GM12873 (cell line): ENCODE data around the gene GIPC1.

Experiments used
- TF ChIP-seq, protein P1 (sequence below): IDR thresholded peaks from 2 replicates; pipeline ENCODE4 v1.5.1; 2012; ENCODE audit warnings: low read depth, mild to moderate bottlenecking, moderate library complexity, low read length, control low read depth; ENCODE audit not compliant: insufficient read depth; ENCODE audit errors: missing control alignments

The GIPC1 gene

DNA sequence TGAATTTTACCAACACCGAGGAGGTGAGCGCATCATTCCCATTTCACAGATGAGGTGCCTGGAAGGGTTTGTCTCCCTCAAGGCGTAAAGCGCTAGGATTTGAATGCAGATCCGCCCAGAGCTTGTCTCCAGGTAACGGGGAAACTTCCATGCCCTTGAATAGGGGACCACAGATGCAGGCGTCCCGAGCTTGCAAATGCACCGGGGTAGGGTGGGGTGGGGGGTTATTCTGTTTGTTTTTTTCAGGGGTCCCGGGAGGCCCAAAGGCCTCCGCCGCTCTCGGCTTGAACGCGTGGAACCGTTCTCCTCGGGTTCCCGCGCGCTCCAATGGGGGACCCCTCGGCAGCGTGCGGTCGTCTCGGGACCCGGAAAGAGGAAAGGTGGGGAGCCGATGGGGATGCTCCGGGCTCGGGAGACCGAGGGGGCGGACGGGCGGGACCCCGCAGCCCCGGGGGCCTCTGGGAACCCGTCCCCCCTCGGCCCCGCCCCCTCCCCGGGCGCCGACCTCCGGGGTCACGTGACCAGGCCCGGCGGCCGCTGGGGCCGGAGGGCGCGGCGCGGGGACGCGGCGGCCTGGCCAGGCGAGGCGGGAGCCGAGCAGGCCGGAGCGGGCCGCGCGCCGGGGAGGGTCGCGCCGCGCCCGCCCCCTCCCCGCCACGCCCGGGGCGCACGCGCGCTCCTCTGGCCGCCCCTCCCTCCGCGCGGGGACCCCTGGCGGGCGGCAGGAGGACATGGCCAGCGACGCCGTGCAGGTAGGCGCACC, 63.0 kb downstream of the GIPC1 start, which contains the start of gene PKN1:
Gene PKN1 (plus strand): TSS at position 516 of the 763 bp plus-strand sequence. CDS start 216 bp downstream, at position 732.
- TF ChIP-seq, protein P1, sequence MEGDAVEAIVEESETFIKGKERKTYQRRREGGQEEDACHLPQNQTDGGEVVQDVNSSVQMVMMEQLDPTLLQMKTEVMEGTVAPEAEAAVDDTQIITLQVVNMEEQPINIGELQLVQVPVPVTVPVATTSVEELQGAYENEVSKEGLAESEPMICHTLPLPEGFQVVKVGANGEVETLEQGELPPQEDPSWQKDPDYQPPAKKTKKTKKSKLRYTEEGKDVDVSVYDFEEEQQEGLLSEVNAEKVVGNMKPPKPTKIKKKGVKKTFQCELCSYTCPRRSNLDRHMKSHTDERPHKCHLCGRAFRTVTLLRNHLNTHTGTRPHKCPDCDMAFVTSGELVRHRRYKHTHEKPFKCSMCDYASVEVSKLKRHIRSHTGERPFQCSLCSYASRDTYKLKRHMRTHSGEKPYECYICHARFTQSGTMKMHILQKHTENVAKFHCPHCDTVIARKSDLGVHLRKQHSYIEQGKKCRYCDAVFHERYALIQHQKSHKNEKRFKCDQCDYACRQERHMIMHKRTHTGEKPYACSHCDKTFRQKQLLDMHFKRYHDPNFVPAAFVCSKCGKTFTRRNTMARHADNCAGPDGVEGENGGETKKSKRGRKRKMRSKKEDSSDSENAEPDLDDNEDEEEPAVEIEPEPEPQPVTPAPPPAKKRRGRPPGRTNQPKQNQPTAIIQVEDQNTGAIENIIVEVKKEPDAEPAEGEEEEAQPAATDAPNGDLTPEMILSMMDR = no peak

DNA sequence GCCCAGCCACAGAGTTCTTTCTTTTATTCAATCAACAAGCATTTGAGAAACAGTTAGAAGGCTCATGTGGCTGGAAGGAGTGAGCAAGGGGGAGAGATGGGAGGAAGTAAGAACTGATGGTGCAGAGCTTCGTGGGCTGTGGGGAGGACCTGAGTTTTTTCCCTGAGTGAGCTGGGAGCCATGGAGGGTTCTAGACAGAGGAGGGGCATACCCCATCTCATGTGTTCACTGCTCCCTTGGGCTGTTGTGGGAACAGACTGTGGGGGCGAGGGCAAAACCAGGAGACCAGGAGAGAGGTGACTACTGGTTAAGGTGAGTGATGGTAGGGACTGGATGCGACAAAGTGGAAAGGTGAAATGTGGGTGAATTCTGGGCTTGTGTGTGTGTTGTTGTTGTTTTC, 65.2 kb downstream of the GIPC1 start:
- TF ChIP-seq, protein P1 = no peak

DNA sequence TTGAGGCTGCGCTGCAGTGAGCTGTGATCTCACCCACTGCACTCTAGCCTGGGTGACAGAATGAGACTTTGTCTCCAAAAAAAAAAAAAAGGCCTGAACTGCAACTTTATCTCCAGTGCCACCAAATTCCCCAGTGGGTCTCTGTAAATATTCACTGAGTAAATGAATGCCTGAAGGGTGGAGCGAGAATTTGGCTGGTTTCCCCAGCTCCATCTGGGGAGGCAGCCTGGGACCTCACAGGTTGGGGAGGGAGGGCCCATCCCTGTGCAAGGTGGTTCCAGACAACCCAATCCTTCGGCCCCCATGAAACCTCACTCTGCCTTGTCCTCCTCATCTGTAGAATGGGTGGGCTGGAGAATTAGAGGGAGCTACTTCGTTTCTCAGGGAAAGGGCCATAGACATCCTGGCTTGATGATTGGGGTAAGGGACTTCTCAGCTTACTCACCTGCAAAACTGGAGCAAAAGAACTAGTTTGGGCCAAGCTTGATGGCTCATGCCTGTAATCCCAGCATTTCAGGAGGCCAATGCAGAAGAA, 67.0 kb downstream of the GIPC1 start:
- TF ChIP-seq, protein P1 = no peak
